Muscle of leg (tissue), 16 donors: ENCODE results near the gene ZAR1L. TPM values are rescaled to one million over a fixed set of nuclear protein-coding genes. Genes with fewer than 3 reads are reported as not detected.
"Not testable (repeated sequence)": the region's sequence is repeated elsewhere in the genome, so short reads cannot be mapped to it uniquely, and the experiment has no call there.

Experiments
- DNase-seq: peaks from one replicate; pipeline ENCODE4 v3.0.0; 2013
- H3K27ac ChIP-seq: one replicate; pipeline ENCODE4 v1.5.1; 2013; ENCODE audit warnings: mild to moderate bottlenecking, low read length, control low read depth
- H3K27me3 ChIP-seq: one replicate; pipeline ENCODE4 v1.6.1; 2013; ENCODE audit warnings: low read length; ENCODE audit not compliant: control insufficient read depth, insufficient read depth
- H3K36me3 ChIP-seq: one replicate; pipeline ENCODE4 v1.6.1; 2013; ENCODE audit warnings: low read length; ENCODE audit not compliant: control insufficient read depth, insufficient read depth
- H3K4me1 ChIP-seq: one replicate; pipeline ENCODE4 v1.6.1; 2013; ENCODE audit warnings: low read length; ENCODE audit not compliant: control insufficient read depth, insufficient read depth
- H3K4me3 ChIP-seq: one replicate; pipeline ENCODE4 v1.5.1; 2013; ENCODE audit warnings: low read length, control low read depth
- H3K9me3 ChIP-seq: replicated peaks from 2 replicates; pipeline ENCODE4 v1.6.1; 2013; ENCODE audit warnings: low read depth, low read length; ENCODE audit not compliant: control insufficient read depth
- WGBS: methylation state at CpG from one replicate; pipeline ENCODE4 v1.1.5; 2013; ENCODE audit warnings: missing lambda C conversion rate; ENCODE audit not compliant: insufficient coverage; 5-methylcytosine and 5-hydroxymethylcytosine counted together
- long read RNA-seq, 11 donors: transcript quantifications; one replicate each; lab custom pipeline, GENCODE V29; 2026
- polyA plus RNA-seq, 8 donors: library from polyadenylated mRNA; unstranded; fragments of 120-200 nt; gene quantifications; one replicate each; pipeline versions ENCODE4 v1.2.1 to v1.2.3, GENCODE V29; 2013; ENCODE audit warnings: inconsistent platforms in 1 of 8, low replicate concordance in 1 of 8; ENCODE audit not compliant: insufficient read length in 8 of 8, insufficient read depth in 1 of 8
- total RNA-seq: library from RNA; stranded (reverse); fragments of 120-200 nt; gene quantifications from one replicate; pipeline ENCODE4 v1.2.4, GENCODE V29; 2013

ZAR1L gene
- total RNA-seq (0.04 TPM), polyA plus RNA-seq (under 1 TPM in 2 of 8 donors, not detected in 6; 0.08 to 0.10 TPM)
- long read RNA-seq, donor 1 = 0 reads
- long read RNA-seq, donor 2 = 0 reads
- long read RNA-seq, donor 3 = 0 reads
- long read RNA-seq, donor 4 = 0 reads
- long read RNA-seq, donor 5 = 0 reads
- long read RNA-seq, donor 6 = 0 reads
- long read RNA-seq, donor 7 = 0 reads
- long read RNA-seq, donor 8 = 0 reads
- long read RNA-seq, donor 9 = 0 reads
- long read RNA-seq, donor 10 = 0 reads
- long read RNA-seq, donor 11 = 0 reads

DNA sequence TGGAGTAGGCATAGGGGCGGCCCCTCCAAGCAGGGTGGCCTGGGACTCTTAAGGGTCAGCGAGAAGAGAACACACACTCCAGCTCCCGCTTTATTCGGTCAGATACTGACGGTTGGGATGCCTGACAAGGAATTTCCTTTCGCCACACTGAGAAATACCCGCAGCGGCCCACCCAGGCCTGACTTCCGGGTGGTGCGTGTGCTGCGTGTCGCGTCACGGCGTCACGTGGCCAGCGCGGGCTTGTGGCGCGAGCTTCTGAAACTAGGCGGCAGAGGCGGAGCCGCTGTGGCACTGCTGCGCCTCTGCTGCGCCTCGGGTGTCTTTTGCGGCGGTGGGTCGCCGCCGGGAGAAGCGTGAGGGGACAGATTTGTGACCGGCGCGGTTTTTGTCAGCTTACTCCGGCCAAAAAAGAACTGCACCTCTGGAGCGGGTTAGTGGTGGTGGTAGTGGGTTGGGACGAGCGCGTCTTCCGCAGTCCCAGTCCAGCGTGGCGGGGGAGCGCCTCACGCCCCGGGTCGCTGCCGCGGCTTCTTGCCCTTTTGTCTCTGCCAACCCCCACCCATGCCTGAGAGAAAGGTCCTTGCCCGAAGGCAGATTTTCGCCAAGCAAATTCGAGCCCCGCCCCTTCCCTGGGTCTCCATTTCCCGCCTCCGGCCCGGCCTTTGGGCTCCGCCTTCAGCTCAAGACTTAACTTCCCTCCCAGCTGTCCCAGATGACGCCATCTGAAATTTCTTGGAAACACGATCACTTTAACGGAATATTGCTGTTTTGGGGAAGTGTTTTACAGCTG lies at the start of gene ZAR1L, which contains the start of gene BRCA2:
Gene ZAR1L (minus strand): TSS at position 126 of the 790 bp plus-strand sequence. CDS start 3,438 bp downstream, outside the sequence.
Gene BRCA2 (plus strand): TSS at position 271 of the 790 bp plus-strand sequence. CDS start 953 bp downstream, outside the sequence.
- Histone ChIP-seq H3K9me3 (no peaks in the 10 kb centered on the region), H3K36me3 (no peaks in the 10 kb centered on the region), H3K27ac (peak within 1 kb of the TSS; percentile 99), H3K4me1 (peaks cover 8% of the 10 kb centered on the region), H3K27me3 (no peaks in the 10 kb centered on the region), H3K4me3 (peak within 1 kb of the TSS; percentile 65)
- DNase-seq = peak; percentile 97
- WGBS = under 1% methylated on average over 55 of the region's 60 CpGs

DNA sequence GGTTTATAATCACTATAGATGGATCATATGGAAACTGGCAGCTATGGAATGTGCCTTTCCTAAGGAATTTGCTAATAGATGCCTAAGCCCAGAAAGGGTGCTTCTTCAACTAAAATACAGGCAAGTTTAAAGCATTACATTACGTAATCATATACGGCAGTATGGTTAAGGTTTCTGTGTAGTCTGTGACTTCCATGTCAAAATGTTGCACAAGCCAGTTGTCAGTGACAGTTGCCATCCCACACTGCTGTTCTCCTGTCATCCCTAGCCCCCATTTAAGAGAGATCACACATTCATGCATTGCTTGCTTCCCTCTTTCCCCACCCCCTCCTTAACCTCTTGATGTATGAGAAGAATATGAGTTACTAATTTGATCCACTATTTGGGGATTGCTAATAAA lies 47.4 kb upstream of the ZAR1L start:
- no CpG with 5 or more reads among the region's 2 CpGs for WGBS
- Histone ChIP-seq H3K4me1 (no peaks in the 10 kb centered on the region), H3K27ac (no peak overlapping the region), H3K27me3 (no peaks in the 10 kb centered on the region), H3K4me3 (no peak overlapping the region), H3K9me3 (no peaks in the 10 kb centered on the region), H3K36me3 (no peaks in the 10 kb centered on the region)
- DNase-seq = no peak

DNA sequence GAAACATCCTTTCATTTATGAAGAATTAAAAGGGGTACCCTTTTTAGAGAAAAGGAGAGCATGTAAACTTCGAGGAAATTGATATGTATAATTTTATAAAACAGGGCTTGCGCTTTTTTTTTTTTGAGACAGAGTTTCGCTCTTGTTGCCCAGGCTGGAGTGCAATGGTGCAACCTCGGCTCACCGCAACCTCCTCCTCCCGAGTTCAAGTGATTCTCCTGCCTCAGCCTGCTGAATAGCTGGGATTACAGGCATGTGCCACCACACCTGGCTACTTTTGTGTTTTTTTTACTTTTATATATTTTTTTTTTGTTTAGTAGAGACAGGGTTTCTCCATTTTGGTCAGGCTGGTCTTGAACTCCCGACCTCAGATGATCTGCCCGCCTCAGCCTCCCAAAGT lies 40.8 kb upstream of the ZAR1L start:
- WGBS = no CpG with 5 or more reads among the region's 8 CpGs
- H3K4me3 ChIP-seq, H3K27me3 ChIP-seq, H3K9me3 ChIP-seq, H3K4me1 ChIP-seq, DNase-seq, H3K27ac ChIP-seq, H3K36me3 ChIP-seq: not testable (repeated sequence)

DNA sequence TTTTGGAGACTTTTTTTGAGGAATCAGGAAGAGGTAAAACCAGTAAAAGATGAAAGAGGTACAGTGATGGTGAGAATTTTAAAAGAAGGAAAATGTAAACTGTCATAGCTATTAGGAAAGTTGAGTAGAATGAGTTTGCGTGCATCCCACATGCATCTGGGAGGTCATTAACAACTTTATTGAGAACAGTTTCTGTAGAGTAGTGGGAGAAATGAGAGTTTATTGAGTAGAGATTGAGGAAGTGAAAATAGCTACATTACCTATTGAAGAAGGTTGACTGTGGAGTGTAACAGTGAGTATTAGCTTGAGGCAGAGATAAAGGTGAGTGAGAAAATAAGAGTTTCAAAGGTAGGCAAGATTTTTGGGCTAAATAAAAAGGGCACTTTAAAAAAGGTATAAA lies 38.9 kb upstream of the ZAR1L start:
- H3K27ac ChIP-seq = no peak overlapping the region
- no peaks in the 10 kb centered on the region for H3K4me1 ChIP-seq
- H3K9me3 ChIP-seq = no peaks in the 10 kb centered on the region
- no peaks in the 10 kb centered on the region for H3K27me3 ChIP-seq
- WGBS = 100% methylated on average over 1 of the region's 1 CpG
- no peak overlapping the region for H3K4me3 ChIP-seq
- peaks cover 5% of the 10 kb centered on the region for H3K36me3 ChIP-seq
- no peak for DNase-seq

DNA sequence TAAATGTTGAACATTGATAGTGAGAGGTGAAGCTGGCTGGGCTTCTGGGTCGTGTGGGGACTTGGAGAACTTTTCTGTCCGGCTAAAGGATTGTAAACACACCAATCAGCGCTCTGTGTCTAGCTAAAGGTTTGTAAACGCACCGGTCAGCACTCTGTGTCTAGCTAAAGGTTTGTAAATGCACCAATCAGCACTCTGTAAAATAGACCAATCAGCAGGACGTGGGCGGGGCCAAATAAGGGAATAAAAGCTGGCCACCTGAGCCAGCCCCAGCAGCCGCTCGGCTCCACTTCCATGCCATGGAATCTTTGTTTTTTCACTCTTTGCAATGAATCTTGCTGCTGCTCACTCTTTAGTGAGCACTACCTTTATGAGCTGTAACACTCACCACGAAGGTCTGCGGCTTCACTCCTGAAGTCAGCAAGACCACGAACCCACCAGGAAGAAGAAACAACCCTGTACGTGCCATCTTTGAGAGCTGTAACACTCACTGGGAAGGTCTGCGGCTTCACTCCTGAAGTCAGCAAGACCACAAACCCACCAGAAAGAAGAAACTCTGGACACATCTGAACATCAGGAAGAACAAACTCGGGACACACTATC lies 35.8 kb upstream of the ZAR1L start:
- 92% methylated on average over 14 of the region's 15 CpGs for WGBS
- H3K9me3 ChIP-seq, H3K4me3 ChIP-seq: not testable (repeated sequence)

DNA sequence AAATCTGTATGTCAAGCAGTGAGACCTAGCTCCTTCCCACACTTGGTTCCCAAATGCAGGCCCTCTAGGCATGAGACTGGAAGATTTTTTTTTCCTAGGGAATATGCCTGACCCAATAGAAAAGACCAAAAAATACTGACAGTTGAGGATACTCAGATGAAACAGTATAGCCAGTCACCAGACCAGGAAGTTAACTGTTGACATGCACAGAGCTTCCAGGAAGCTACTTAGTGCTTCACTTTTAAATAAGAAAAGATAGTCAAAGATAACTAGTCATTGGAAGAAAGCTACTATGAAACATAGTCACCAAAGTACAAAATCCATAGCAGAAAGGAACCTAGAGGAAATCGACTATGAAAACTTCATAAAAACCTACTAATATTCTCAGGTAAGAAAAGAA lies 32.5 kb upstream of the ZAR1L start:
- no CpG with 5 or more reads among the region's 1 CpG for WGBS
- Histone ChIP-seq H3K4me1 (no peaks in the 10 kb centered on the region), H3K9me3 (no peaks in the 10 kb centered on the region), H3K27ac (no peak overlapping the region), H3K4me3 (no peak overlapping the region), H3K36me3 (peaks cover 8% of the 10 kb centered on the region), H3K27me3 (no peaks in the 10 kb centered on the region)
- DNase-seq = no peak

More for the DNA sequence above, 35.8 kb upstream of the ZAR1L start:
- not testable (repeated sequence) for H3K4me1 ChIP-seq, DNase-seq, H3K27ac ChIP-seq, H3K36me3 ChIP-seq, H3K27me3 ChIP-seq

- no peak overlapping the region for H3K27ac ChIP-seq
- DNase-seq = no peak
Measured at GRCh38 chr13:32340914-32341313, 25.8 kb upstream of the ZAR1L start.

DNA sequence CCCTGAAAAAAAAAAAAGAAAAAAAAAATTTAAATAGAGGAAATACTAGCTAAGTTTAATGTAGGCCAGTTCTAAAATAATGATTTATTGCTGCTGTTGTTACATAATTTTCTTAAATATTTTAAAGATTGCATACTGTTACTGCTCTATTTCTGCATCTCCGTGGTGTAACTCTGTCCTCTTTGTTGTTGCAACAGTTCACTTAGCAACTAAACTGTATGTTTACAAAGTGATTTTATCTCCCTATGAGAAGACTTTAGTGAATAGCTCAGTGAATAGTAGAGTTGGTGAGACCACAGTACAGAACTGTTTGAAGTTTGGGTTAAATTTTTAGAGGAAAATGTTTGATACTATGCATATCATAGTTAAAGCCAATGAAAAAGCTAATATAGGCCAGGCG lies 19.5 kb upstream of the ZAR1L start:
- Histone ChIP-seq H3K4me1 (no peaks in the 10 kb centered on the region), H3K4me3 (no peak overlapping the region), H3K27ac (no peak overlapping the region), H3K27me3 (no peaks in the 10 kb centered on the region), H3K9me3 (no peaks in the 10 kb centered on the region), H3K36me3 (peaks cover 6% of the 10 kb centered on the region)
- no peak for DNase-seq
- WGBS = no CpG with 5 or more reads among the region's 2 CpGs

More at GRCh38 chr13:32340914-32341313, 25.8 kb upstream of the ZAR1L start:
- no peaks in the 10 kb centered on the region for H3K27me3 ChIP-seq
- H3K4me3 ChIP-seq = no peak overlapping the region
- H3K9me3 ChIP-seq = no peaks in the 10 kb centered on the region
- no peaks in the 10 kb centered on the region for H3K4me1 ChIP-seq
- no peaks in the 10 kb centered on the region for H3K36me3 ChIP-seq
- WGBS = no CpG with 5 or more reads among the region's 3 CpGs

- Histone ChIP-seq H3K27ac (no peak overlapping the region), H3K4me1 (no peaks in the 10 kb centered on the region), H3K36me3 (peaks cover 7% of the 10 kb centered on the region), H3K9me3 (no peaks in the 10 kb centered on the region), H3K27me3 (no peaks in the 10 kb centered on the region), H3K4me3 (no peak overlapping the region)
- WGBS = no CpG with 5 or more reads among the region's 2 CpGs
- no peak for DNase-seq
Measured at GRCh38 chr13:32330441-32330840, 15.3 kb upstream of the ZAR1L start.

- Histone ChIP-seq H3K36me3 (peaks cover 2% of the 10 kb centered on the region), H3K27ac (no peak overlapping the region), H3K4me3 (no peak overlapping the region), H3K27me3 (no peaks in the 10 kb centered on the region), H3K4me1 (no peaks in the 10 kb centered on the region), H3K9me3 (no peaks in the 10 kb centered on the region)
- no peak for DNase-seq
Measured at GRCh38 chr13:32323912-32324311, 8.7 kb upstream of the ZAR1L start.
